GM08714 (cell line): ENCODE data around the gene KIF13A.

Source experiments
- H3K4me3 ChIP-seq: fragments of 200-500 bp; sonication (Bioruptor generic); 2 replicates; pipeline ENCODE4 v1.5.1; 2014; ENCODE audit warnings: mild to moderate bottlenecking, low read length, inconsistent platforms
- ZNF274 ChIP-seq: IDR thresholded peaks from 2 replicates; pipeline ENCODE4 v1.6.1; 2012; ENCODE audit warnings: mild to moderate bottlenecking, low read depth, low read length

KIF13A gene

DNA sequence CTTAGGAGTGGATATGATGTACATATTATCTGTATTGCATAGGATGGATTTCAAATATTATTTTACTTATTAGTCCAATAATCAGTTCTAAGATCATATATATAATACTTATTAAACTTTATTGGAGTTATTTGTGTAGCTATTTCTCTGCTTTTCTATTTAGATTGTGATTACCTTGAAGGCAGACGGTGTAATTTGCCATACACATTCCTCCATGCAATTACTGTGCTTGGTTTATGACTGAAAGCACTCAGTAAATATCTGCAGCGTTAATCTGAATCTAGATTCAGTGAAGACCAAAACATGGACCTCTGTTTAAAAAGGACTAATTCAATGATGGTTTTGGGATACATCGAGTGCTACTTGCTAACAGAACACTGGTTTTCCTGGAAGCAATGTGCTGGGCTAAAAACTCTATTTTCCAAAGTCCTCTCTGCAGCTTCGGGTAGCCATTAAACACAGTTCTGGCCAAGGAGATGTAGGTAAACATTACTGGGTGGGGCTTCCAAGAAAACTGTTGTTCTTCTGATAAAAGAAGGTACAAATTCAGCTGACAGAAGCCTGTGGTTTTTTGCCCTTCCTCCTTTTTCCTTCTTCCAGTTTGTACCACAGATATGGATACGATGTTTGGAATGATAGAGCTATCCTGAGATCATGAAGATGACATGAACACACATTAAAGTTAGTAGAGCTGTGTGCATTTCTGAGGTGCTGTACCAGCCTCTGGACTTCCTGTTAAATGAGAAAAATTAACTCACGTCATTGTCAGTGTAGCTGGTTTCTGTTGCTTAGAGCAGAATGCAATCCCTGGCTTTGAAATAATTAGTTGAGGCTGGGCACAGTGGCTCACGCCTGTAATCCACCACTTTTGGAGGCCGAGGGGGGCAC lies 144.3 kb downstream of the KIF13A start:
- no peak overlapping the region for H3K4me3 ChIP-seq
- no peak for TF ChIP-seq ZNF274

DNA sequence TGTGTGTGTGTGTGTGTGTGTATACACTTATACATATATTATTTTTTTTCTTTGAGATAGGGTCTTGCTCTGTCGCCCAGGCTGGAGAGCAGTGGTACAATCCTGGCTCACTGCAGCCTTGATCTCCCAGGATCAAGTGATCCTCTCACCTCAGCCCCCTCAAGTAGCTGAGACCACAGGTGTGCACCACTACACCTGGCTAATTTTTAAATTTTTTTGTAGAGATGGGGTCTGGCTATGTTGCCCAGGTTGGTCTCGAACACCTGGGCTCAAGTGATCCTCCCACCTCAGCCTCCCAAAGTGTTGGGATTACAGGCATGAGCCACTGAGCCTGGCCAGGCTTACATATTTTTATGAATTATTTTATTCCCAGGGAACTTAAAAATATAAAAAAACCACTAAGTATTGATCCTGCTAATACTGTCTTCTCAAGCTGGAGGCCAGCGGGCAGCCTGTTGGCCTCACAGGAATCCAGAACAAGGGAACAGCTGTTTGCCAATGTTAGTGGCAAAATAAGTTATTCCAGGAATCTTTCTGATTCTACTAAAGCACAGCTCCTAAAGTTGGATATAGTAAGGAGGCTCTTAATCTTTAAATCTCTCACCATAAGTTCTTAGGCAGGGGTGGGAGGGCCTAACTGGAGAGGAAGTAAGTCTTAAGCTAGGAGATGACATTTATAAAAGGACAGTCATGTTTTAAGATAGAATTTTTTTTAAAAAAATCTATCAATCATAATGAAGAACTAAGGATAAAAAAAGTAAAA lies 145.2 kb downstream of the KIF13A start:
- no peak overlapping the region for H3K4me3 ChIP-seq

DNA sequence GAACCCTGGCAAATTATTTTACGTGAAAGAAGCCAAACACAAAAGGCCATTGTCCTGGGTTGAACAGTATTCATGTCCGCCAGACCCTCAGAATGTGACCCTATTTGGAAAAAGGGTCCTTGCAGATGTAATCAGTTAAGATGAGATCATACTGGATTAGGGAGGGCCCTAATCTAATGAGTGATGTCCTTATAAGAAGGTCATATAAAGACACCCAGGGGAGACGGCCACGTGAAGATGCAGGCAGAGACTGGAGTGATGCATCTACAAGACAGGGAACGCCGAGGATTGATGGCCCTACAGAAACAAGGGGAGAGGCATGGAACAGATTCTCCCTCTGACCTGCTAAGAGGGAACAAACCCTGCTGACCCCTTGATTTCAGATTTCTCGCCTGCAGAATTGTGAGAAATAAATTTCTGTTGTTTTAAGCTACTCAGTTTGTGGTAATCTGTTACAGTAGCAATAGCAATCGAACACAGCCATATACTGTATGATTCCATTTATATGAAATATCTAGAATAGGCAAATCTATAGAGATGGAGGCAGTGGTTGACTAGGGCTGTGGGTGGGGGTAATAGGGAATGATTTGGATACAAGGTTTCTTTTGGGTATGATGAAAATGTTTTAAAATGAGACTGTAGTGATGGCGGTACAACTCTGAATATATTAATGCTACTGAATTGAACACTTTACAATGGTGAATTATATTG lies 147.8 kb downstream of the KIF13A start:
- TF ChIP-seq ZNF274, result no peak
- H3K4me3 ChIP-seq, result no peak overlapping the region

More for the DNA sequence above, 145.2 kb downstream of the KIF13A start:
- no peak for TF ChIP-seq ZNF274

DNA sequence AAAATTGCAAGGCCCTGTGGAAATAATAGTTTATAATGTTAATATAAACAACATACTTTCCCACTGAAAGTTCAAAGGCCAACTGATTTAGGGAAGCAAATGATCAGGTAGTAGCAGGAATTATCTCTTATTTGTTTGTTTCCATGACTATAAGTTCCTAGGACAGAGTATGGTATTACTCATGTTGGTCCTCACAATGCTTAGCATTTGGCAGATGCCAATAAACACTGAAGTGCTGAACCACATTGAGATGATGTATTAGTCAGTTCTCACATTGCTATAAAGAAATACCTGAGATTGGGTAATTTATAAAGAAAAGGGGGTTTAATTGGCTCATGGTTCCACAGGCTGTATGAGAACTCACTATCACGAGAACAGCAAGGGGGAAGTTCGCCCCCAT lies 151.1 kb downstream of the KIF13A start:
- no peak for TF ChIP-seq ZNF274
- no peak overlapping the region for H3K4me3 ChIP-seq

DNA sequence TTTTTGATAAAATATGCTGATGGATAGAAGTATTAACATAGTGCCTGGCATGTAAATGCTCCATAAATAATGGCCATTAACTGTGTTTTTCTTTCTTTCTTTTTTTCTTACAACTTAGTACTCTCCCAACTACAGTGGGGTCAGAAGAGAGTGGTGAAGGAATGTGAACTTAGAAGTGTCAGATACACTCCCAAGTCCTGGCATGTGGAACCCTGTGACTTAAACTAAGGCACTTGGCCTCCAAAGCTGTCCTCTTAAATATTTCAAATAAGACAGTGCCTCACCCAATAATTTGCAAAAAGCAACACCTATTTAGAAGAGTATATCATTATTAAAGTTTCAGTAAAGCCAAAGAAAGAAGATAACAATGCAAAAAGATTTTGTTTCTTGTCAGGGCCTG lies 151.7 kb downstream of the KIF13A start:
- H3K4me3 ChIP-seq, result no peak overlapping the region
- TF ChIP-seq ZNF274, result no peak

DNA sequence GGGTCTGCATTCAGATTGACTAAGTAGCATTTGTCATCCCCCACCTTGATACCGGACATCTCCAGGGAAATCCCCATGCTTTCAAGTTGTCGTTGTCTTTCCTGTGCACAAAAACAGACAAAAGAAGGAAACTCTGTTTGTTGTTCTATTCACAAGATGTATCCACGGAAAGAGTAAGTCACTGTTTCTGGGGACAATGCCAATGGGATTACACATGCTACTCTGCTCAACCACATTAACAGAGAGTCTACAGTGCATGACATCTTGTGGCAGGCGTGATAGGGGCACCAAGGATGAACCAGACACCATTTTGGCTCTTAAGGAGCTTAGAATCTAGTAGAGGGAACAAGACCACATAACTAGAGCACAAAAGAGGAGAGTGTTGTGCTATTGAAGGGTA lies 156.3 kb downstream of the KIF13A start:
- TF ChIP-seq ZNF274, result no peak
- H3K4me3 ChIP-seq, result no peak overlapping the region

DNA sequence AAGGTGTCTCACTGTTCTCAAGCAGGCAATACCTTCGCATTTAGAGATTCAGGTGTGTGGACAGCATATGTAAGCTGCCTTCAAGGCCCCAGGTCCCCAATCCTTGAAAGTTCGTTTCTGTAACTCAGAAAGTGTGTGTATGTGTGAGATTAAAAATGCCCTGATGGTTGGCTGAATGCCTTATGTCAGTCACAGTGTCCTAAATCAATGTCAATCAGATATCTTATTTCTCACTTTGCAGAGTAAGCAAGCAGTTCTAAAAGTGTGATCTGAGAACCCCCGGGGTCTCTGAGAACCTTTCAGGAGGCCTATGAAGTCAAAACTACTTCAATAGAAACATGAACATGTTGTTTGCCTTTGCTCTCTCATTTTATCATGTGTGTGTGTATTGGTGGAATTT lies 157.5 kb downstream of the KIF13A start:
- TF ChIP-seq ZNF274, result no peak
- no peak overlapping the region for H3K4me3 ChIP-seq

DNA sequence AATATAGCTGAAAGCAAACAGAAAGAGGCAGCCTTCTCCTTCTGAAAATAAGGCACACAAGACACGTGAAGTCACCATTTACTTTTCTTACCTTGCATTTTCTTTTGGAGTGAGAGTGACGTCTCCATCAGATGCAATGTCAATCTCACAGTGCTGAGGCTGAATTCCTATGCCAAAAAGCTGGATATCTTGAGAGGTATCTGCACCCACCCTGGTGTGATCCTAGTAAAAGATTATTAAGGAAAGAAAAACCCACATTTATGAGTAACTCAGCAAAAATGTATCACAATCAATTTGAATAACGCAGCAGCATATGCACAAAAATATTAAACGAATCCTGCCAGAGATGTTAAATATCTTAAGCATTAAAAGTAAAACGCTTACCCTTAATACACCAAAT lies 159.3 kb downstream of the KIF13A start:
- no peak overlapping the region for H3K4me3 ChIP-seq

DNA sequence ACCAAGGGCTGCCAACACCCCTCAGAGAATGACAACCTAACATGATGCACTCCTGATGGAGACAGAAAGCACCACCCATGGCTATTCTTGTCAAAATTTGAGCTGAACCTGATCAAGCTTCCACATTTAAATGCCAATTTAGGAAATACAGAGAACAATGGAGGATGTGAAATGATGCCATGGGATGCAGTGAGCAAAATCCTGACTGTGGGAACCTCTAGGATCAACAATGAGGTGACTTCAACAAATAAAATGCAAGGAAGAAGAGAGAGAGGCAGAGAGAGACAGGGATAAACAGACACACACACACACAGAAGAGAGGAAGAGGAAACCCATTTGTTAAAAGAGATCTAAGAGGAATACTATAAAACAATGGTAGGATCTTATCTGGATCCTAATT lies 161.1 kb downstream of the KIF13A start:
- TF ChIP-seq ZNF274, result no peak
- H3K4me3 ChIP-seq, result no peak overlapping the region

More for the DNA sequence above, 159.3 kb downstream of the KIF13A start:
- no peak for TF ChIP-seq ZNF274

DNA sequence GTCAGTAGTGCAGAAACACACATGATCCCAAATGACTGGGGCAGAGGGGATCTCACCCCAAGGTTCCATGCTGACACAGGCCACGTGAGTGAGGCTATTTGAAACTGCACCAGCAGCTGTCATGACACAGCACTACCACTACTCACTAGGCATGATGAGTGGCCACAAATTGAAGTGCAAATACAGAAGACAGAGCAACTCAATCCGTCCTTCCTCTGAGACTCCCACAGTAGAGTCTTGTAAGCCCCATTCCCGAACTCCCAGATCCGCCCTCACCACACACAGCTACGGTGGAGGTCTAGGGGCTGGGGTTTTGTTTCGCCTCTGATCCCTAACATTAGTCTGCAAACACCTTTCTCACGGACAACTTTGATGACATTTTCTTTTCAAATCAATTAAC lies 167.4 kb downstream of the KIF13A start:
- H3K4me3 ChIP-seq, result no peak overlapping the region
- no peak for TF ChIP-seq ZNF274

DNA sequence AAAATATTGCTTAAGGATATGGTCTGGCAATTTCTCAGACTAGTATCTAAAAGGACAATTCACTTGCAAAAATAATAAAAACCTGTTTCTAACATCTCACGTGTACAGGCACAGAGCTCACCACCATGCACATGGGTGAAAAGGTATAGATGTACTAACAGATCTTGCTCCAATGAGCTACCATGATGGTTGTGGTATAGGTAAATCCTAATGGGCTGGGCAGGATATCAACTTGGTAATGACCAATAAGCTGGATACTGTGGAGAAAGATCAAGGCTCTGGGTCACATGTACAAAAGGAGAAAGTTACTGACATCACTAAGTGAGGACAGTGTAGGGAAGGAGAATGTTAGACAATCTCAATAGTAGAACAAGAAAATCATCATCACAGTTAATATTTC lies 169.7 kb downstream of the KIF13A start:
- TF ChIP-seq ZNF274, result no peak
- H3K4me3 ChIP-seq, result no peak overlapping the region

DNA sequence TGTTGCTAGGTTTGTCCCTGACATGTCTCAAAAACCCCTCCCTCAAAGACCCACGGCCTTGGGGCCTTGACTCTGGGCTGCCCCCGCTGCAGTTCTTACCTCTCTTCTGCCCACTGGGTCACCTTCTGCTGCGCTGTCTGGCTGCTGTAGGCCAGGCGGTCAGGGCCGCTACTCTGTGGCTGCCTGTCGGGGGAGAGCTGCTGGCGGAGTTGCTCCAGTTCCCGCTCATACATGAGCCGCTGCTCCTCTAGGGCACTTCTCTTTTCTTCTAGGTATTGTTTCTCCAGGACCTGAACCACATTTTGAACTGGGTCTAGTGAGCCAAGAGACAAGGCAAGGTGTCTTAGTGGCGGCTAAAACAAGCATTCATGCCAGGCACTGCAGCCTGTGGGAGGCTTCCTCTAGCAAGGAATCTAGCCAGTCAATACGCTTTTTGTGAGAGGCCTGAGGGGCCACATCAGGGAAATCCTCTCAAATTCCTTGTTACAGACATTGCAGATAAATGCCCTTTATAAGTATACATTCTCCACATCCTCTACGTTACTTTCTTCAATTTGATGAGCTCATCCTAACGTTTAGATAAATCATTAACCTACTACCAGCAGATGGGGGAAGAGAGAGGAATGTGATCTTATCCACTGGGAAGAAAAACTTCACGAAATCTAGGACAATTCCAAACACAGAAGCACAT lies 170.4 kb downstream of the KIF13A start:
- TF ChIP-seq ZNF274, result no peak
- H3K4me3 ChIP-seq, result no peak overlapping the region

DNA sequence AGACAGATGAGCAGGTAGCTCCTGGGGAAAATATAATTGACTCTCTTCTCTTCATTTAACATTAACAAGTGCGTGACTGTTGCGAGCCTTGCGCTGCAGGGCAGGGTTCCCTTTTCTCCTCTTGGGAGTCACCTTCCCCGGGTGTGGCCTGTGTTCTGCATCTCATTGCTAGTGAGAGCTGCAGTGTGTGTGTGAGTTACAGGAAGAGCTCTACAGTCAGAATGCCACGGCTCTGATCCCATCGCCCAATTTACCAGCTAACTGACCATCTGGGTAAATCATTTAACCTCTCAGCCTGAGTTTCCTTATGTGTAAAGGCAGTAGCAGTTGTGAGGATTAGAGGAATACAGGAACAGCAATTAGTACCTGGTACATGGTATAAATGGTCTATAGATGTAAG lies 173.9 kb downstream of the KIF13A start:
- TF ChIP-seq ZNF274, result no peak

DNA sequence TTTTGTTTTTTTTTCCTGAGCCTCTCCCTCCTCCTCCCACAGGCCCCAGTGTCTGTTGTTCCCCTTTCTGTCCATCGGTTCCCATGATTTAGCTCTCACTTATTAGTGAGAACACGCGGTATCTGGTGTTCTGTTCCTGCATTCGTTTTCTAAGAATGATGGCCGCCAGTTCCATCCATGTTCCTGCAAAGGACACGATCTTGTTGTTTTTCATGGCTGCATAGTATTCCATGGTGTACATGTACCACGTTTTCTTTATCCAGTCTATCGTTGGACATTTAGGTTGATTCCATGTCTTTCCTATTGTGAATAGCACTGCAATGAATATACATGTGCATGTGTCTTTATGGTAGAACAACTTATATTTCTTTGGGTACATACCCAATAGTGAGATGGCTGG lies 175.1 kb downstream of the KIF13A start:
- H3K4me3 ChIP-seq, result no peak overlapping the region
- no peak for TF ChIP-seq ZNF274

More for the DNA sequence above, 173.9 kb downstream of the KIF13A start:
- H3K4me3 ChIP-seq, result no peak overlapping the region
